Suprapubic skin (tissue), 3 donors: ENCODE measurements around the gene ZNRD2.

ENCODE experiments used
- POLR2AphosphoS5 ChIP-seq, 3 donors: sonication (generic); formaldehyde crosslinking; IDR thresholded peaks; one replicate each; pipeline ENCODE4 v1.6.1; 2017; ENCODE audit warnings: antibody characterized with exemption in 3 of 3
- TF ChIP-seq, protein P1 (sequence below), 2 donors: fragments of 200-600 bp in 1 of 2; fragments of 450-650 bp in 1 of 2; sonication (generic) in 1 of 2; IDR thresholded peaks; one replicate each; pipeline ENCODE4 v1.5.1; 2016 to 2019; ENCODE audit warnings: antibody characterized with exemption in 2 of 2, mild to moderate bottlenecking in 1 of 2, moderate library complexity in 1 of 2

DNA sequence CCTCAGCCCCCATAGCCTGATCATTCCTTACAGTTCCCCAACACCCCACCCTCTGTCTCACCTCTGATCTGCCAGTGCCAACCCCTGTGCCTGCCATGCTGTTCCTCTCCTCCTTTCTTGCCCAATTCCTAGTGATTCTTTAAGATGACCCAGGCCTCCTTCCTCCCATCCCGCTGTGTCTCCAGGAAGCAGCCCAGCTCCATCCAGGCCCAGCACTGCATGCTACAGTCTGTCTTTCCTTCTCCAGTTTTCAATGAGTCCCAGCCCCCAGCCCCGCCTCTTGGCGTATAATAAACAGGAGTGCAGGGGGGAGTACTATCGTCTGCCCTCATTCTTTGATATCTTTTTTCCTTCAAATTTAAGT is 24.4 kb upstream of the ZNRD2 start:
- TF ChIP-seq, protein P1, sequence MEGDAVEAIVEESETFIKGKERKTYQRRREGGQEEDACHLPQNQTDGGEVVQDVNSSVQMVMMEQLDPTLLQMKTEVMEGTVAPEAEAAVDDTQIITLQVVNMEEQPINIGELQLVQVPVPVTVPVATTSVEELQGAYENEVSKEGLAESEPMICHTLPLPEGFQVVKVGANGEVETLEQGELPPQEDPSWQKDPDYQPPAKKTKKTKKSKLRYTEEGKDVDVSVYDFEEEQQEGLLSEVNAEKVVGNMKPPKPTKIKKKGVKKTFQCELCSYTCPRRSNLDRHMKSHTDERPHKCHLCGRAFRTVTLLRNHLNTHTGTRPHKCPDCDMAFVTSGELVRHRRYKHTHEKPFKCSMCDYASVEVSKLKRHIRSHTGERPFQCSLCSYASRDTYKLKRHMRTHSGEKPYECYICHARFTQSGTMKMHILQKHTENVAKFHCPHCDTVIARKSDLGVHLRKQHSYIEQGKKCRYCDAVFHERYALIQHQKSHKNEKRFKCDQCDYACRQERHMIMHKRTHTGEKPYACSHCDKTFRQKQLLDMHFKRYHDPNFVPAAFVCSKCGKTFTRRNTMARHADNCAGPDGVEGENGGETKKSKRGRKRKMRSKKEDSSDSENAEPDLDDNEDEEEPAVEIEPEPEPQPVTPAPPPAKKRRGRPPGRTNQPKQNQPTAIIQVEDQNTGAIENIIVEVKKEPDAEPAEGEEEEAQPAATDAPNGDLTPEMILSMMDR (IDR thresholded peaks at IDR 0.05) = no peak
- TF ChIP-seq POLR2AphosphoS5 (IDR thresholded peaks at IDR 0.05) = no peak
